ENCODE data around the gene SIPA1L3.

The SIPA1L3 gene

GRCh38 chr19:37995346-37995745 is 88.3 kb downstream of the SIPA1L3 start:
- DNase-seq (ENCODE audit: low read depth), result no peak

GRCh38 chr19:37997911-37998344 is 90.9 kb downstream of the SIPA1L3 start:
- peak; percentile 23 for DNase-seq (ENCODE audit: low read depth)

- DNase-seq (ENCODE audit: low read depth), result no peak
Observed at GRCh38 chr19:37998801-37999308, 91.8 kb downstream of the SIPA1L3 start.

GRCh38 chr19:37999309-38000213 is 92.6 kb downstream of the SIPA1L3 start:
- no peak for DNase-seq (ENCODE audit: low read depth)

- DNase-seq (ENCODE audit: low read depth), result no peak
Observed at GRCh38 chr19:38001158-38001781, 94.3 kb downstream of the SIPA1L3 start.

- no peak for DNase-seq (ENCODE audit: low read depth)
Observed at GRCh38 chr19:38003438-38004185, 96.6 kb downstream of the SIPA1L3 start.

- no peak for DNase-seq (ENCODE audit: low read depth)
Observed at GRCh38 chr19:38004186-38004520, 97.1 kb downstream of the SIPA1L3 start.

GRCh38 chr19:38004521-38005223 is 97.7 kb downstream of the SIPA1L3 start:
- no peak for DNase-seq (ENCODE audit: low read depth)

- no peak for DNase-seq (ENCODE audit: low read depth)
Observed at GRCh38 chr19:38005224-38005614, 98.2 kb downstream of the SIPA1L3 start.

- DNase-seq (ENCODE audit: low read depth), result no peak
Observed at GRCh38 chr19:38006361-38007045, 99.5 kb downstream of the SIPA1L3 start.

GRCh38 chr19:38009650-38010242 is 102.7 kb downstream of the SIPA1L3 start:
- no peak for DNase-seq (ENCODE audit: low read depth)

- no peak for DNase-seq (ENCODE audit: low read depth)
Observed at GRCh38 chr19:38011426-38011825, 104.4 kb downstream of the SIPA1L3 start.

- no peak for DNase-seq (ENCODE audit: low read depth)
Observed at GRCh38 chr19:38012290-38012689, 105.3 kb downstream of the SIPA1L3 start.

GRCh38 chr19:38012944-38013343 is 105.9 kb downstream of the SIPA1L3 start:
- no peak for DNase-seq (ENCODE audit: low read depth)

GRCh38 chr19:38013913-38014580 is 107.0 kb downstream of the SIPA1L3 start:
- no peak for DNase-seq (ENCODE audit: low read depth)

- no peak for DNase-seq (ENCODE audit: low read depth)
Observed at GRCh38 chr19:38015216-38015615, 108.2 kb downstream of the SIPA1L3 start.

- no peak for DNase-seq (ENCODE audit: low read depth)
Observed at GRCh38 chr19:38015761-38016160, 108.8 kb downstream of the SIPA1L3 start.

GRCh38 chr19:38017401-38018151 is 110.6 kb downstream of the SIPA1L3 start:
- no peak for DNase-seq (ENCODE audit: low read depth)

- DNase-seq (ENCODE audit: low read depth), result no peak
Observed at GRCh38 chr19:38018694-38019395, 111.8 kb downstream of the SIPA1L3 start.

Data from activated T-cell treated with anti-CD3 and anti-CD28 coated beads for 24 hours (primary cell).